UCSD-AML1 (cell line): Measurements from ENCODE around the gene CBR1.
"Not testable (repeated sequence)": the region's sequence is repeated elsewhere in the genome, so short reads cannot be mapped to it uniquely, and the experiment has no call there.

ENCODE experiments used
- DNase-seq: peaks from one replicate; lab custom pipeline; 2025; ENCODE audit not compliant: unreplicated experiment; lab: John Stamatoyannopoulos, UW

The CBR1 gene

DNA sequence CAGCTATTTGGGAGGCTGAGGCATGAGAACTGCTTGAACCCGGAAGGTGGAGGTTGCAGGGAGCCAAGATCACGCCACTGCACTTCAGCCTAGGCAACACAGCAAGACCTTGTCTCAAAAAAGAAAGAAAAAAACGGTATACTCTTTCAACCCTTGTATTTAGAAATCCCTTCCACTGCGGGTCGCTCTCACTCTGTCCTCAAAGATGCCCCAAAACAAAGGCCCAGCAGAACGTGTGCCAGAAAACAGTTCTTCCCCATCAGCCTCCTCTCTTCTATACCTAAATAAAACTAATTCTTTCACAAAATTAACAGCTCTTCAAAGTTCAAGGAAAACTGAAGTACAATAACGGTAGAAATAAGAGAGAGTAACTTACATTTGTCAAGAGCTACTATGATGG, 22.7 kb upstream of the CBR1 start:
- DNase-seq = no peak

DNA sequence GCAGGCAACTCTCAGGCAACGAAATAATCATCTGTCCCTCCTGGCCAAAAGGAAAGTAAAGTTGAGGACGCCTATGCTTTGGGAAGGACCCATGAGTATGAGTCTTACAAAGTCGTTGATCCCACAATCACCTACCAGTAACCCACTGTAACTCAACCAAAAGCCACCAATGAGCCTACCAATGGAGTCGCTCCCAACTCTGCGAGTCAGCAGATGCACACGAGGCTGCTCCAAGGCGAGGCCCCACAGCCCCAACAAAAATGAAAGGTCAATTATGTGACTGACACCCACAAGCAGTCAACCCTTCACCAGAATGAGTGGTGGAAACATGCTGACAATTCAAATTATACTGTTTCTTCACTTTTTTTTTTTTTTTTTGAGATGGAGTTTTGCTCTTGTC, 21.5 kb upstream of the CBR1 start:
- no peak for DNase-seq

DNA sequence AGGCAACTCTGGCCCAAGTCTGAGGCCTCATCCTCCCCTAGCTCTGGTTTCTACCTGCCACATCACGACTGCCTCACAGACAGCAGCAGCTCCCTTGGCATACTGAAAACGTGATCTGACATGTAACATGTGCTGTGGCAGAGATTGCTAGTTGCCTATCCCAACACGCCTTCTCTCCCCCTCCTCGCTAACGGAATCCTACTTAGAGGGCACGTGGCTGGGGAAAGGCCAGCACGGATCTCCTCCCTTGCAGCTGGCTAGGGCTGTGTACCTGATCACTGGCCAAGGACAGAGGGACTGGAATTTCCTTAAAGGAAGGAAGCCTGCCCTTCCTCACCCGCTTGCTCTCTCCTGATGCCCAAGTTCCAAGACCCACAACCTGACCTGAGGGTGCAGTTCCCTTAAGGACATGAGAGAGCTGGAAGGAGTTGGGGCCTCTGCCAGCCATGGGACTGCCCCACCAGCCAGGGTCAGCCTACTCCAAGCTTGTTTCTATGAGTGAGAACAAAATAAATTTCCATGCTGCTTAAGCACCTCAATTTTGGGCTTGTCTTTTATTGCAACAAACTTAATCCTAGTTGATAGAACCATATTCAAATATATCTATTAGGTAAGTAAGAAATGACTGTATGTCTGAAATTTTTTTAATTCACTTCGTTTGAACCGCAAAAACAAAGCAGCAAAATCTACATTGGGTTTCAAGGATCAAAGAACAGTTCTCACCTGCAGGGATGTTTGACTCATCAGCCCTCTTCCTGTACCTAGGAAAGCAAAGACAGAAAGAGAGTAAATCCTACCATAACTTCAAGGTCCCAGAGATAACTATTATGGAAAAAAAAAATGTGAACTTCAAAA, 16.7 kb upstream of the CBR1 start:
- DNase-seq = no peak

DNA sequence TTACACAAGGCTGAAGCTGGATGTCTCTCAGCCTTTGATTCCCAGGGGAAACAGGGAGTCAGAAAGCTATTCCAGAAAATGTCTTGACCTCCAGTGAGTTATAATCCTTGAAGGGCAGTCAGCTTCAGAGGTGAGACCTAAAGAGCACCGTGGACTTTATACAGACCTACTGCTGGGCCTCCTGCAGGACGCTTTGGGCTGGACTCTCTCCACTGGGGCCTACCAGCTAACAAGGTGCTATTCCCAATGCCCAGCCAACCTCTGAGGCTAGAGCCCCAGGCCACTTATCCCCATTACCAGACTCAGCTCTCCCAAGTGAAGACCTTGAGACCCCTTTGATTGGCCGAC, 16.1 kb upstream of the CBR1 start:
- no peak for DNase-seq

DNA sequence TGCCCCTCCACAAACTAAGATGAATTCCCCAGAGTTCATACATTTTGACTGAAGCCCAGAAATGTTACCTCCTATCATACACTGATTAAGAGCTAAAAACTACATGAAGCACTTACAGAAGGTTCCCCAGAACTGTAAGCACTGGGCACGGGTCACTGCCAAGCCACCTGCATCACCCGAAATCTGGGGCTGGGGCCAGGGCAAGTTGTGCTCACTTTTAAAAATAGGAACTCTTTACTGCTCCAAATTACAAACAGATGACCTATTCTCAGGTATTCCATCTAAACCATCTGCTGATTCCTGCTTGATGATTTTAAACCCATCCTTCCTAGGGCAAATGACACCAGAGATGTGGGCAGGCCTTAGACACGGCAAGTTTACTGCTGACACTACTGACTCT, 14.3 kb upstream of the CBR1 start:
- DNase-seq = no peak

DNA sequence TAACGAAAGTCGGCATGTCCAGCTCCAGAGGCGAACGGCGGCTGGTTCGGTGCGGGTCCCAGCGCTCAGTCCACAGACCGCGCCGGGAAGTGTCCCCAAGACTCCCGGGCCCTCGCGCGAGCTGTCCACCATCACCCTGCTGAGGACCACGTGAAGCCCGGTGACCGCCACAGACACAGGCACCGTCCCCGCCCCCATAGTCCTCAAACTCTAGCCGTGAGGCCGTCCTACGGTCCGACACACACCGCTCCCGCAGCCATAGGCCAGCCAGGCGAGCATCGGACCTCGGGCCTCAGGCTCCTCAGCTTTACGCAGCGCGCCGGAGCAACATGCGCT, 10.0 kb upstream of the CBR1 start:
- no peak for DNase-seq

DNA sequence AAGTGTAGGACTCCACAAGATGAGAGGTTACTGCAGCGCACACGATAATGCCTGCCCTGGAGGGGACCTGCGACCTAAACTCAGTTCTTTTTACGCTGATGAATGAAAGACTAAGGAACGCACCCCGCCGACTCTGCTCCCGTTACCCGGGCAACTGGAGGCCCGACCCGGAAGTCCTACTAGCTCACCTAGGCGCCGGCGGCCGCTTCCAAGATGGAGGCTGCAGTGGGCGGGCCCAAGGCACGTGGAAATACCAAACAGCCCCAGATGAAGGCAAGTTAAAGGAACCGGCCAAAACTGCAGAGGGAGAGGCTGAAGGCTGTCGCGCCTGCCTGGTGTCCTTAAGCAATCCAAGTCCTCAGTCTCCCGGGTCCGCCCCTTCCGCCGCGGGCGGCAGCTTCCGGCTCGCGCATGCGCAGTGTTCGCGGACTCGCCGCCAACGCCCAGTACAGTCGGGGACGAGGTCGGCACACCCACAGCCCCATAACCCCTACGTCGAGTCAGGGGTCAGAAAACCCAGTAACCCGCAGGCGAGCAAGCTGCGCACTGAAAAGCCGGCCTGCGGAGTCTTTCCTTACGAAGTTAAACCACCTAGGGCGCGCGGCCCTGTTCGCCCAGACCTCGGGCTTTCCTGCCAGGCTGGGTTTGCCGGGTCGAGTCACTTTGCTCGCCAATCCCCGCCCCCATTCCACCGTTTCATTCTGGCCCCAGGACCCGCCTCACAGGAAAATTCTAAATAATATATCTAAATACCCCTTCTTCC, 9.5 kb upstream of the CBR1 start, which contains the start of gene SETD4:
SETD4 (minus strand) TSS at position 368 of the 763 bp plus-strand sequence. CDS start 1,638 bp downstream, outside the sequence.
- DNase-seq = peak; percentile 94

DNA sequence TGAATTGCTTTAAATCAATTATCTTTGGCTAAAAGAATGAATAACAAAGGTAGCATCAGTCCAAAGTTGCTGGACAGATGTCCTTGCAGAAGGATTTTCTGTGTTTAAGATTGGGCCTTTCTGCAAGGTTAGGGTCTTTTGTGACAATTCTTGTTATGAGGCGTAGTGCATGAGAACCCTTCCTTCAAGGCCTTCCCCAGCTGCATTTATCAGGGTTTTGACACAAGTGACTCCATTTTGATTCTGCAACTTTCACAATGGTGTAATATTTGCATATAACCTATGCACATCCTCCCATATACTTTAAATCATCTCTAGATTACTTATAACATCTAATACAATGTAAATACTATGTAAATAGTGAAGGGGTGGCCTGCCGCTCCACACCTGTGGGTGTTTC, 8.4 kb upstream of the CBR1 start:
- no peak for DNase-seq

DNA sequence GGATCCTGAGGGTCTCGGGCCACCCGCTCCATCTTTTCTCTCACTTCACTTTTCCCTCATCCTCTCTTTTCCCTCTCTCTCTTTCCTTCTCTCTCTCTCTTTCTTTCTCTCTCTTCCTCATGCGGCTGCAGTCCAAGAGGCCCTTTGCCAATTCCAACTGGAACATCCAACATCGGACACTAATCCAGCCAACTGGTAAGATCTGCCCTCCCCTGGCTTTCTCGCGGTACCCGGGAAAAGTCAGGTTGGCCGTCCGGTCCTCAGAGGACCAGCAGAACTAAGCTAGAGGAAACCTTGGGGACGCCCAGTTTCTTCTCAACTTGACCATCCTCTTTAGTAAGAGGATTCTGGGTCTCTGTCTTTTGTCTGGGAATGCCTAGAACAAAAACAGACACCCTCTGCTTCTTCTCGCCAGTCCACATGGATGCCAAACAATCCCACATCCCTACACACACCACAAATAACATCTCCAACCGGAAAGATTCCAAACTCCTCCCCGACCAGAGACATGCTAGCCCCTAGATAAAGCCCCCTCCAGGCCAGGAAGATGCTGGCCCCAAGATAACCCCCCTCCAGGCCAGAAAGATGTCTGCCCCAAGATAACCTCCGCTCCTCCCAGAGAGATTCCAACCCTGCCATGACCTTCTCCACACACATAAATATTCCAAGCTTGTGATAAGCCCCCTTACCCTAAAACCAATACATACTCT, 6.3 kb upstream of the CBR1 start:
- no peak for DNase-seq

DNA sequence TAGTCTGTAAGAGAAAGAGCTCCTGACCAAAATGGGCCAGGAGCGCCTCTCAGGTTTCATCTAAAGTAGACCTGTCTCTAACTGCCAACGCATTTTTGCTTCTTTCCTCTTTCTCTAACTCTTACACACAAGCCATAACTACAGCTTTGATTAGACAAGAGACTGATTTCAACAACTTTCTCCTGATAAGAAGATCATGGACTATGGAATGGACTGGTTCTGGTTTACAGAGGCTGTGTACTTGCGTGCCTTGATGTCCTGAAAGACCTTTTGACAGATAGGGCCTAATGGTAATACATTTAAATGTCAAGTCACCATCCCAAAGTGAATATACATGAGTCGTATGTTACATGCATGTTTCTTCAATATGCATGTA, 5.8 kb upstream of the CBR1 start:
- no peak for DNase-seq

DNA sequence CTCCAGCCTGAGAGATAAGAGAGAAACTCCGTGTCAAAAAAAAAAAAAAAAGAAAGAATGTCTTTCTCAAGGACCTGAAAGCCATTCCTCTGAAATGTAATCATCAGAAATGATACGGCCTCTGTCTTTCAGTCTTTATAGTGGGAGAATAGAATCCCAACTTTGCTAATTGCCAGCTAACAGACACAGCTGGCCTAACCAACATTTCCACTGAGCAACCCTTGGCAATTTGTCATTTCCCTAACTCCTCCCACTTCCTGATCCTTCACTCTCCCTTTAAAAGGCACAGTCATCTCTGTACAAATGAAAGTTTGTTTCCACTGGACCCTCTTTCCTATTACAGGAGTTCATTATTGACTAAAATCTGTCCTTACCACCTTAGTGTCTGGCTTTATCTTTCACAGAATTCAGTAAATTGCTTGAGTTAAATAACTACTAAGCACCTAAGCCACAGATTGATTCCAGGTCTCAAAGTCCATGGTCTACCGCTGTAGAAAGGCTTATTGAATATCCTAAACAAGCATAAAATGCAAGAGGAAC, 4.3 kb upstream of the CBR1 start:
- no peak for DNase-seq

DNA sequence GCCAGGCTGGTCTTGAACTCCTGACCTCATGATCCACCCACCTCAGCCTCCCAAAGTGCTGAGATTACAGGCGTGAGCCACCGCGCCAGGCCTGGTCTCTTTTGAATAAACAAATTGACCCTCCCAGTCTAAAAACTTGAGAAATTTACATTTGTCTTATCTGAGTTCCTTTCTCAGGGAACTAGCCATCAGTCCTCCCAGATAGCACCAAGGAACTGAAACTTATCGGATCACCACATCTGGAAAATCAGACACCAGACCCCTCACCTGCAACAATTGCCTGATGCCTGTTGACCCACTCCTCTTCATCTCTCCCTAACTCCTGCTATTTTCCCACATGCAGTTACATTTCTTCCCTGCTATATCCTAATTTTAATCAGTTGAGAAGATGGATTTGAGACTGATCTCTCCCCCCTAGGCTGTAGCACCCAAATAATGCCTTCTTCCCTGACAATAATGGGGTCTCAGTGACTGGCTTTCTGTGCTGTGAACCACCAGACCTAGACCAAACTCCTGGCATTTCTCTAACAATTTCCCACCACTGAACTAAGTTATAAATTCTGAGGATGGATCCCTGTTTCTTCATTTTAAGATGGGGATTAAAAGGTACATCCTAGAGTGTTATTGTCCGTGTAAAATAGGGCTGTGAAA, 951 bp upstream of the CBR1 start:
- no peak for DNase-seq

DNA sequence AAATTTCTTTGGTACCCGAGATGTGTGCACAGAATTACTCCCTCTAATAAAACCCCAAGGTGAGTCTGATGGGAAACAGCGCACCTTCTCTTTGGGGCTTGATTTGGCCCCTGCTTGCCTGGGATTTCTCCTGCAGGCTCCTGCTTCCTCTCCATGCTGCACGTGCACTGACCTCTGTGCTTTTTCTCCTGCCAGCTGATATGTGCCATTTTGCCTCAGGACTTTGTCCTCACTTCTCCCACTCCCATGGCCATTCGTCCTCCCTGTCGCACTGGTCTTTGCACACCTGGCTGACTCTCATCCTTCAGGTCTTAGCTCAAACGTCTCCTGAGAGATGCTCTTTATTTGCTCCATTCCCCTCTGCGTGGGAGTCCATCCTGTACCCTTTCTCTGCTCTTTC, 1.2 kb downstream of the CBR1 start:
- DNase-seq = no peak

DNA sequence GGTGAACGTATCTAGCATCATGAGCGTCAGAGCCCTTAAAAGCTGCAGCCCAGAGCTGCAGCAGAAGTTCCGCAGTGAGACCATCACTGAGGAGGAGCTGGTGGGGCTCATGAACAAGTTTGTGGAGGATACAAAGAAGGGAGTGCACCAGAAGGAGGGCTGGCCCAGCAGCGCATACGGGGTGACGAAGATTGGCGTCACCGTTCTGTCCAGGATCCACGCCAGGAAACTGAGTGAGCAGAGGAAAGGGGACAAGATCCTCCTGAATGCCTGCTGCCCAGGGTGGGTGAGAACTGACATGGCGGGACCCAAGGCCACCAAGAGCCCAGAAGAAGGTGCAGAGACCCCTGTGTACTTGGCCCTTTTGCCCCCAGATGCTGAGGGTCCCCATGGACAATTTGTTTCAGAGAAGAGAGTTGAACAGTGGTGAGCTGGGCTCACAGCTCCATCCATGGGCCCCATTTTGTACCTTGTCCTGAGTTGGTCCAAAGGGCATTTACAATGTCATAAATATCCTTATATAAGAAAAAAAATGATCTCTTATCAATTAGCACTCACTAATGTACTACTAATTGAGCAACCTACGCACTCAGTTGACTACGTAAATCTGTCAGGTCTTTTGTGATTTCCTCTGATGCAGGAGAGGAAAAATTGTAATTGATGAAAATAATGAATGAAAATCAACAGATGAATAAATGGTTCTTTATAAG, 2.8 kb downstream of the CBR1 start:
- no peak for DNase-seq

DNA sequence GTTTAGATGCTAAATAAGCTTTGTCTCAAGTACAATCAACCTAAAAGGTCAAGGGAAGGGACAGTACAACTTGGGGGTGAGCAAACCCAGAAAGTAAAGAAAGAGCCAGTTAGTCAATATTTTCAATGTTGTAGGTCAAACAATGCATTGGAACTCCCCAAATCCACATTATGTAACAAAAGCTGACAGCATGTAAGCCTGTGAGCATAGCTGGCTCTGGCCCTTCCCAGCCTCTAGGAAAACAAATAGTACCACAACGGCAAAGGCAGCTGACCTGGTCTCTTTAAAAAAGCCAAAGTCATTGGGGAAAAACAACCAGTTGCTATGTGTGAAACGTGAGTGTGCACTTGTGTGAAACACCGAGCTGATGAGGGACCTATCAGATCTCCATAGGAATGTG, 3.4 kb downstream of the CBR1 start:
- no peak for DNase-seq

DNA sequence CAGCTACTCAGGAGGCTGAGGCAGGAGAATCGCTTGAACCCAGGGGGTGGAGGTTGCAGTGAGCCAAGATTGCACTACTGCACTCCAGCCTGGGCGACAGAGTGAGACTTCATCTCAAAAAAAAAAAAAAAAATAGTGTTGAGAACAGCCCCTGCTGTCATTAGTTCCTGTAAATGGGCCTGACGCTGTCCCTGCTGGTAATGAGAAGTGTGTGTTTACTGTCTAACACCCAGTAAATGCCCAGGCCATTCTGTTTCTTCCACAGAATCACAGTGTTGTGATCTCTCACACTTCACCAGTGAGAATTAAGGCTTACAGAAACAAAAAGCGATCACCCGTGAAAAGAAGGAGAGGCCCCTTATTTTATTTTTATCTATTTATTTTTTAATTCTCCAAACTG, 4.1 kb downstream of the CBR1 start:
- not testable (repeated sequence) for DNase-seq

DNA sequence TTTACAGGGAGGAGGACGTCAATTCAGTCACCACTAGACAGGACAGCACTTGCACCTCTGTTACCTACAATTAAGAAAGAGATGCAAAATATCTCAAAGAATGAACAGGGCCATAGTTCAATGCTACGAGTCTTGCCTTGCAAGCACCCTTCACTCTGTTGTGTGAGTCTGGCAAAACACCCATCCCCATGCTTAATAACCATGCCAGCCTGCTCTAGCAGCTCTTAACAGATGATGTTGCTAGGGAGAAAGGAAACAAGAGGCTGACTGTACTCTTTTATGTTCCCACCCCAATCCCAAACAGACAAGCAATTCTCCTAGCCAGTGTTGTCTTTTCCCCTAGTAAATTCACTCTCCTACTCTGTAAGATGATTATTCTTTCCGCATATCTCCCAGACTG, 5.3 kb downstream of the CBR1 start:
- DNase-seq = no peak

DNA sequence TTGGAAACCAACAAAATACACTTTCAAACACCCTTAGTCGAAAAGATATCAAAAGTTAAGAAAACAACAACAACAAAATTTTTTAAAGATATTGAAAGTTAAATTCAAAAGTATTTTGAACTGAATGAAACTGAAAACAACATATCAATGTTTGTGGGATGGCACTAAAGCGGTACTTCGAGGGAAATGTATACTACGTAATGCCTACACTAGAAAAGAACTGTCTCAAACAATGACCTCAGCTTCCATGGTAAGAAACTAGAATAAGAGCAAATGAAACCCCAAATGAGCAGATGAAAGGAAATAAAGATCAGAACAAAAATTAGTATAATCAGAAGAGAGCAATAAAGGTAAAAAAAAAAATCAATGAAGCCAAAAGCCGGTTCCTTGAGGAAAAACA, 6.1 kb downstream of the CBR1 start:
- no peak for DNase-seq

DNA sequence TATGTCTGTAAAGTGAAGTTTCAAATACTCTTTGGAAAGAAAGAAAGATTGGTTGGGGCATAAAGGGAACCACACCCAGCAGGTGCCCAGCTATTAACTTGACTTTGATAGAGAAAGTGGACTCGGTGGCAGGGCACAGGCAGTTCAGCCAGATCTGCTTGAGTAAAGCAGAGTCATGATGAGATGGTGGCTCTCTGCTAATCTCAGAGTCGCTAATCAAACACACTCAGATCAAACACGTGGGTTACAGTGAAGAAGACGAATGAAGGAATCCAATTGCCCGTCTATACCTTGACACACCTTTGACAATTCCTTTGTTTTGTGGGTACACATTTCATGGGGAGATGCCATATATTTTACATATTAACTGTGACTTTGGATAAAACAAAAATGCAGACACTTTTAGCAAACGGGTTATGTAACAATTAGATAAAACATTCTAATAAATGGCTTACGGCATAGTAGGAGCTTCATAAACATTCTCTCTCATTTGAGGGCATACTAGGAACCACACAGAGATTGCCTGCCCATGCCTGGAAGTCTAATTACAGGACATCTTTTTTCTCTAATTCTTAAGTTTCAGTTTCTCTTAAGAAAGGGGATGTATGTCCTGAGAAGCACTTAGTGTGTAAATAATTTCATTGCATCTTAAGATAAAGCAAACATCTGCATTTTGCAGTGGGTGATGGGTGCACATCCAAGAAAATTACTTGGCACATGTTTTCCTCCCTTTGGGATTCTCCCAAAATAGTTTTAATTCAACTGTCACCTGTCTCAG, 7.2 kb downstream of the CBR1 start:
- DNase-seq = no peak

DNA sequence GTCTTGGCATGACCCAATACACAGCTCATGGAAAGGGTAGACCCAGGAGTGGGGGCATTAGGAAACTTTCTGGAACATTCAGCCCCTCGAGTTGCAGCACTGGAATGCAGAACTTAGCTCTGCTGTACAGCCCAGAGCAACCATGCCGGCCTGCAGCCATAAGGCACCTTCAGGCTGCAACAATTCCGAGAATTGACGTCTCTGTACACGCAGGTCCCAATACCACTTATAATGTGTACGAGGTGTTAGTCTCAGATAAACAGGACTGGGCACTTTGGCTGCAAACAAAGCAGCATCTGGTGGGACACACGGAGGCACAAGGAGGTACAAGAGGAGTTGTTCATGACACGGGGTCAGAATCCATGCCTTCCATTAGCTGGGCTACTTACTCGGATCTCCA, 7.9 kb downstream of the CBR1 start:
- no peak for DNase-seq
